GM12872 (cell line): Measurements from ENCODE around the gene TTC6.

Experiments
- CTCF ChIP-seq: IDR thresholded peaks from 3 replicates; pipeline ENCODE4 v1.5.1; 2011; ENCODE audit warnings: low read depth, mild to moderate bottlenecking, low read length, moderate library complexity; ENCODE audit not compliant: insufficient read depth

TTC6 gene

GRCh38 chr14:37563189-37563588 is 32.2 kb upstream of the TTC6 start:
- TF ChIP-seq CTCF, result no peak

DNA sequence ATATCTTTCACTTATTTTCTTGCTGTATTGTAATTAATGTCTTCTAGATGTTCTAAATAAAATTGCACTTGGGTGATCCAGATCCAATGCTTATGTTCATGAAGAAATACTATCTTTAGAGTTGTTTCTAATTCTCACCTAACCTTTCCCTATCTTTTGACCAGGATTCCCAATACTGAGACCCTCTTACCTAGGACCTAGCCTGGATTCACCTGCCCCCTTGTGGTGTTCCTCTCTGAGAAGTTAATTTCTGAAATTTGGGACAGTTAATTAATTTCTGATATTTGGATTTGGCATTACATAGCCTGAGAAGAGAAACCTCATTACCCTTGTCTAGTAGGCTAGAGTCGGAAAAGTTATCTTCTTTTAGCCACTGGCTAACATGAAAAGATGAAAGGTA is 29.9 kb upstream of the TTC6 start:
- no peak for TF ChIP-seq CTCF

DNA sequence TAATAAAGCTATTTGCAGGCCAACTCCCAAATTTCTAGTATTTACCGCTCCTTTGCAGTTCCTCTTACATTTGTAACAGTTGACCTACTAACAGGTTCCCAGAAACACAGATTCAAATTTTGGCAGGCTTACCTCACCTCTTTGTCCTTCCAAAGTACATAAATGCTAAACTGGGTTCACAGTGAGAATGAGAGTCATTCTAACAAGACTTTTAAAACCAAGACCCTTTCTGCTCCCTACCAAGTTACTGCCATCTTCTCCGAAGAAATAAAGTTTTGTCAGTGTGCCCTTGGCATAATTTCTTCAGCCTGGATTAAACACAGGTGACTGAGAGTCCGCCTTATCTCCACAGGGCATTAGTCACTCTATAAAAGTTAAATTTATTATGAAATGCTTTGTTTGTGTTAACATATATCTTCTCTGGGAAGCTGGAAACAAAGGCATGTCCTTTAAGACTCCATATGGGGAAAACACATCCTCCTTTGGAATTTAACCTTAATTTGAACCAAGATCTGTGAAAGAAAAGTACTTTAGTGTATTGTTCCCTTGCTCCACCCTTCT is 28.5 kb upstream of the TTC6 start:
- TF ChIP-seq CTCF, result no peak

- no peak for TF ChIP-seq CTCF
These were observed 25.7 kb upstream of the TTC6 start for GRCh38 chr14:37569729-37570128.

DNA sequence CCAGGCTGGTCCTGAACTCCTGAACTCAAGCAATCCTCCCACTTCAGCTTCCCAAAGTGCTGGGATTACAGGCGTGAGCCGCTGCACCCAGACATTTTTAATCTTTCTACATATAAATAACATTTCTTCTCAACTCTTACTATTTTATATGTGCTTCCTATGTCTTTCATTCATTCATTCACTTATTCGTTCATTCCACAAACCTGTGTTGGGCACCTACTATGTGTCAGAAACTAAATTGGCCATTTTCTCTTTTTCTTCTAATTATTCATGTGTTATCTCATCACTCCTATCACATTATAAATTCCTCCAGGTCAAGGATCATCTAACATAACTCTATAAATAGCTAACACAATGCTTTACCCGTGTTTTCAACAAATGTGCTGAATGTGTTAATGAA is 24.0 kb upstream of the TTC6 start:
- TF ChIP-seq CTCF, result no peak

DNA sequence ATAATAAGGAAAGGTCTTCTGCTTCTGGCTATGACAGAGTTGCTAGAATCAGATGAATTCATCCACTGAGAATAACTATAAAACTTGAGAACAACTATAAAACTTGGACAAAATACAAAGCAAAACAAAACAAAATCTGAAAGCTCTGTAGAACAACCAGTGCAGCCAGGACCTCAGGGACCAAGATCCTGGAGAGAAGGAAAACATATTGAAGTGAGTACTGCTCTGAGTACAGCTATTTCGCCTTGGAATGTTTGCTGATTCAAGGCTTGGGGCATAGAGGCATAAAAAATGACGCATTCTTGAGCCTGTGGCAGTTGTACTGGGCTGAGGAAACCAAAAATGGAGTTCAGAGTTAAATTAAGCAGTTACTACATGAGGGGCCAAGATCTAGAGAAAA is 22.1 kb upstream of the TTC6 start:
- no peak for TF ChIP-seq CTCF

- no peak for TF ChIP-seq CTCF
These were observed 16.2 kb upstream of the TTC6 start for GRCh38 chr14:37579274-37579673.
